SK-N-SH treated with all-trans-retinoic acid at 6 μM for 48 hours (cell line): ENCODE measurements around the gene ABCF2.

Experiments used
- ATAC-seq: fragments of 200-7000 bp; cut with Tn5 transposase; 3 replicates; pipeline ENCODE4 v1.9.1; 2020; ENCODE audit warnings: mild to moderate bottlenecking, moderate library complexity
- ARNTL ChIP-seq: fragments of 450-650 bp; formaldehyde crosslinking; IDR thresholded peaks from 2 replicates; pipeline ENCODE4 v1.5.0; 2020; ENCODE audit warnings: low read depth, mild to moderate bottlenecking, moderate library complexity, borderline replicate concordance
- BACH2 ChIP-seq: fragments of 250-450 bp; sonication (Bioruptor Pico); IDR thresholded peaks from 2 replicates; pipeline ENCODE4 v1.9.0; 2021; ENCODE audit warnings: mild to moderate bottlenecking, borderline replicate concordance
- CREB5 ChIP-seq: fragments of 250-450 bp; sonication (Bioruptor Pico); IDR thresholded peaks from 2 replicates; pipeline ENCODE4 v1.5.1; 2020; ENCODE audit warnings: low read depth, mild to moderate bottlenecking, moderate library complexity
- CSDC2 ChIP-seq: fragments of 250-450 bp; sonication (Bioruptor Pico); IDR thresholded peaks from 2 replicates; pipeline ENCODE4 v1.5.0; 2020; ENCODE audit warnings: mild to moderate bottlenecking, moderate library complexity
- CSRNP3 ChIP-seq: fragments of 250-450 bp; sonication (Bioruptor Pico); IDR thresholded peaks from 2 replicates; pipeline ENCODE4 v1.5.1; 2021; ENCODE audit warnings: mild to moderate bottlenecking, moderate library complexity
- ESRRG ChIP-seq: fragments of 250-450 bp; sonication (Bioruptor Pico); IDR thresholded peaks from 2 replicates; pipeline ENCODE4 v1.6.1; 2021; ENCODE audit warnings: mild to moderate bottlenecking
- GLIS3 ChIP-seq: fragments of 250-450 bp; sonication (Bioruptor Pico); IDR thresholded peaks from 2 replicates; pipeline ENCODE4 v1.5.0; 2020; ENCODE audit warnings: mild to moderate bottlenecking, moderate library complexity
- ISL1 ChIP-seq: fragments of 250-450 bp; sonication (Bioruptor Pico); IDR thresholded peaks from 2 replicates; pipeline ENCODE4 v2.1.2; 2022; ENCODE audit warnings: mild to moderate bottlenecking, moderate library complexity
- OSR1 ChIP-seq: fragments of 250-450 bp; sonication (Bioruptor Pico); IDR thresholded peaks from 2 replicates; pipeline ENCODE4 v1.8.0; 2022; ENCODE audit warnings: moderate library complexity, mild to moderate bottlenecking, inconsistent platforms
- PATZ1 ChIP-seq: fragments of 250-450 bp; sonication (Bioruptor Pico); IDR thresholded peaks from 2 replicates; pipeline ENCODE4 v1.8.0; 2020; ENCODE audit warnings: mild to moderate bottlenecking, moderate library complexity, borderline replicate concordance
- POU6F1 ChIP-seq: fragments of 250-450 bp; sonication (Bioruptor Pico); IDR thresholded peaks from 2 replicates; pipeline ENCODE4 v1.8.0; 2021; ENCODE audit warnings: low read depth, mild to moderate bottlenecking, moderate library complexity, borderline replicate concordance
- PPARA ChIP-seq: fragments of 250-450 bp; sonication (Bioruptor Pico); IDR thresholded peaks from 2 replicates; pipeline ENCODE4 v1.5.0; 2020; ENCODE audit warnings: mild to moderate bottlenecking, borderline replicate concordance
- RARB ChIP-seq: fragments of 250-450 bp; sonication (Bioruptor Pico); IDR thresholded peaks from 2 replicates; pipeline ENCODE4 v1.8.0; 2021; ENCODE audit warnings: mild to moderate bottlenecking, moderate library complexity
- SNAI2 ChIP-seq: fragments of 250-450 bp; sonication (Bioruptor Pico); IDR thresholded peaks from 2 replicates; pipeline ENCODE4 v1.5.0; 2020; ENCODE audit warnings: mild to moderate bottlenecking, moderate library complexity
- TCF4 ChIP-seq: fragments of 250-450 bp; sonication (Bioruptor Pico); IDR thresholded peaks from 2 replicates; pipeline ENCODE4 v1.8.0; 2021; ENCODE audit warnings: mild to moderate bottlenecking, moderate library complexity, borderline replicate concordance
- TOX ChIP-seq: fragments of 250-450 bp; sonication (Bioruptor Pico); IDR thresholded peaks from 2 replicates; pipeline ENCODE4 v1.8.0; 2021; ENCODE audit warnings: mild to moderate bottlenecking, moderate library complexity, borderline replicate concordance
- TSHZ2 ChIP-seq: fragments of 250-450 bp; sonication (Bioruptor Pico); IDR thresholded peaks from 2 replicates; pipeline ENCODE4 v1.5.0; 2020; ENCODE audit warnings: mild to moderate bottlenecking, moderate library complexity
- ZFP3 ChIP-seq: fragments of 250-450 bp; sonication (Bioruptor Pico); IDR thresholded peaks from 2 replicates; pipeline ENCODE4 v1.5.0; 2020; ENCODE audit warnings: mild to moderate bottlenecking, moderate library complexity
- ZFP30 ChIP-seq: fragments of 450-650 bp; formaldehyde crosslinking; IDR thresholded peaks from 2 replicates; pipeline ENCODE4 v1.5.0; 2022; ENCODE audit warnings: mild to moderate bottlenecking, moderate library complexity
- ZNF565 ChIP-seq: fragments of 450-650 bp; formaldehyde crosslinking; conservative IDR thresholded peaks from 2 replicates; pipeline ENCODE4 v1.5.0; 2020; ENCODE audit warnings: low read depth, mild to moderate bottlenecking, moderate library complexity
- ZNF70 ChIP-seq: fragments of 450-650 bp; formaldehyde crosslinking; IDR thresholded peaks from 2 replicates; pipeline ENCODE4 v1.5.0; 2020; ENCODE audit warnings: mild to moderate bottlenecking, moderate library complexity
- ZNF8 ChIP-seq: fragments of 450-650 bp; formaldehyde crosslinking; IDR thresholded peaks from 2 replicates; pipeline ENCODE4 v1.5.0; 2020; ENCODE audit warnings: mild to moderate bottlenecking, moderate library complexity

ABCF2 gene

GRCh38 chr7:151238924-151239836 lies 12.2 kb upstream of the ABCF2 start:
- TF ChIP-seq ZNF8 (no peak), CREB5 (CRISPR knock-in tag) (no peak), ESRRG (CRISPR knock-in tag) (no peak), RARB (no peak), TSHZ2 (no peak), ZFP30 (CRISPR knock-in tag) (no peak), BACH2 (CRISPR knock-in tag) (no peak), TOX (CRISPR knock-in tag) (no peak), POU6F1 (no peak), CSDC2 (CRISPR knock-in tag) (no peak), ZNF70 (CRISPR knock-in tag) (no peak), ISL1 (CRISPR knock-in tag) (no peak), TCF4 (CRISPR knock-in tag) (no peak), GLIS3 (CRISPR knock-in tag) (no peak), CSRNP3 (CRISPR knock-in tag) (no peak), SNAI2 (CRISPR knock-in tag) (no peak), ARNTL (CRISPR knock-in tag) (no peak), PPARA (no peak), PATZ1 (CRISPR knock-in tag) (no peak)
- ATAC-seq = no peak

GRCh38 chr7:151238190-151238810 lies 11.3 kb upstream of the ABCF2 start:
- no peak for ATAC-seq
- no peak for TF ChIP-seq OSR1 (CRISPR knock-in tag)
- TF ChIP-seq PATZ1 (CRISPR knock-in tag) = no peak
- TF ChIP-seq TCF4 (CRISPR knock-in tag) = no peak
- TF ChIP-seq TOX (CRISPR knock-in tag) = no peak
- no peak for TF ChIP-seq GLIS3 (CRISPR knock-in tag)
- TF ChIP-seq TSHZ2 = no peak
- no peak for TF ChIP-seq ZNF565 (CRISPR knock-in tag)
- no peak for TF ChIP-seq CREB5 (CRISPR knock-in tag)
- TF ChIP-seq ZNF70 (CRISPR knock-in tag) = no peak
- no peak for TF ChIP-seq ZNF8
- TF ChIP-seq ZFP30 (CRISPR knock-in tag) = no peak
- no peak for TF ChIP-seq ARNTL (CRISPR knock-in tag)
- TF ChIP-seq ESRRG (CRISPR knock-in tag) = no peak
- TF ChIP-seq PPARA = no peak
- TF ChIP-seq ZFP3 = no peak
